Measurements from ENCODE around the gene EPHA3. TPM values are rescaled to one million over a fixed set of nuclear protein-coding genes. Genes with fewer than 3 reads are reported as not detected.

EPHA3 gene
- total and polyA plus RNA-seq, 10 of the 15 experiments (the other 5 are each of a cell fraction or from before 2014, with no cell fraction given), result 0.03 to 39.0 (median 0.07) TPM; not detected in 4

- TF ChIP-seq, protein P1, sequence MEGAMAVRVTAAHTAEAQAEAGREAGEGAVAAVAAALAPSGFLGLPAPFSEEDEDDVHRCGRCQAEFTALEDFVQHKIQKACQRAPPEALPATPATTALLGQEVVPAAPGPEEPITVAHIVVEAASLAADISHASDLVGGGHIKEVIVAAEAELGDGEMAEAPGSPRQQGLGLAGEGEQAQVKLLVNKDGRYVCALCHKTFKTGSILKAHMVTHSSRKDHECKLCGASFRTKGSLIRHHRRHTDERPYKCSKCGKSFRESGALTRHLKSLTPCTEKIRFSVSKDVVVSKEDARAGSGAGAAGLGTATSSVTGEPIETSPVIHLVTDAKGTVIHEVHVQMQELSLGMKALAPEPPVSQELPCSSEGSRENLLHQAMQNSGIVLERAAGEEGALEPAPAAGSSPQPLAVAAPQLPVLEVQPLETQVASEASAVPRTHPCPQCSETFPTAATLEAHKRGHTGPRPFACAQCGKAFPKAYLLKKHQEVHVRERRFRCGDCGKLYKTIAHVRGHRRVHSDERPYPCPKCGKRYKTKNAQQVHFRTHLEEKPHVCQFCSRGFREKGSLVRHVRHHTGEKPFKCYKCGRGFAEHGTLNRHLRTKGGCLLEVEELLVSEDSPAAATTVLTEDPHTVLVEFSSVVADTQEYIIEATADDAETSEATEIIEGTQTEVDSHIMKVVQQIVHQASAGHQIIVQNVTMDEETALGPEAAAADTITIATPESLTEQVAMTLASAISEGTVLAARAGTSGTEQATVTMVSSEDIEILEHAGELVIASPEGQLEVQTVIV (IDR thresholded peaks at IDR 0.05; ENCODE audit: borderline replicate concordance, partially characterized antibody), result no peak
- TF ChIP-seq HDGF (IDR thresholded peaks at IDR 0.05) (no peak), BRCA1 (IDR thresholded peaks at IDR 0.05; ENCODE audit: low read depth, low read length) (no peak), TBL1XR1 (IDR thresholded peaks at IDR 0.05; ENCODE audit: low read depth, low read length) (no peak), ASH2L (IDR thresholded peaks at IDR 0.05; ENCODE audit: borderline replicate concordance, low read depth) (no peak), NFIC (IDR thresholded peaks at IDR 0.05; ENCODE audit: low read depth, low read length) (no peak), ATF2 (IDR thresholded peaks at IDR 0.05; ENCODE audit: low read length) (no peak), STAT3 (IDR thresholded peaks at IDR 0.05; ENCODE audit: low read depth, low read length) (no peak), FOXK2 (IDR thresholded peaks at IDR 0.05) (no peak), USF2 (IDR thresholded peaks at IDR 0.05; ENCODE audit: borderline replicate concordance, low read depth, low read length) (no peak)
Measured at GRCh38 chr3:89297199-89297598, 189.8 kb downstream of the EPHA3 start (continued).

All from GM12878 (cell line).